NCI-H2029 treated with DMSO at 0.1 percent for 48 hours (cell line): ENCODE measurements around the gene DCT.

Source experiments
- DNase-seq: peaks from one replicate; lab custom pipeline; 2025; lab: John Stamatoyannopoulos, UW

DCT gene

GRCh38 chr13:94454334-94454733, 25.1 kb downstream of the DCT start:
- DNase-seq, result no peak

- DNase-seq, result no peak
These were observed 34.7 kb downstream of the DCT start for GRCh38 chr13:94444826-94445225.

- peak; percentile 40 for DNase-seq
These were observed 43.8 kb downstream of the DCT start for GRCh38 chr13:94435604-94436226.

- DNase-seq, result no peak
These were observed 46.2 kb downstream of the DCT start for GRCh38 chr13:94433055-94433961.

GRCh38 chr13:94431987-94432386, 47.5 kb downstream of the DCT start:
- DNase-seq, result no peak

- DNase-seq, result no peak
These were observed 47.9 kb downstream of the DCT start for GRCh38 chr13:94431574-94431973.

- no peak for DNase-seq
These were observed 52.0 kb downstream of the DCT start for GRCh38 chr13:94427313-94427953.

GRCh38 chr13:94419925-94420305, 59.6 kb downstream of the DCT start:
- no peak for DNase-seq

- DNase-seq, result no peak
These were observed 60.1 kb downstream of the DCT start for GRCh38 chr13:94419304-94419924.

- DNase-seq, result no peak
These were observed 62.2 kb downstream of the DCT start for GRCh38 chr13:94417294-94417693.

GRCh38 chr13:94416454-94417080, 62.9 kb downstream of the DCT start:
- no peak for DNase-seq

GRCh38 chr13:94415500-94416237, 63.8 kb downstream of the DCT start:
- DNase-seq, result no peak

GRCh38 chr13:94414708-94415107, 64.8 kb downstream of the DCT start:
- no peak for DNase-seq

- DNase-seq, result no peak
These were observed 65.3 kb downstream of the DCT start for GRCh38 chr13:94414141-94414540.

GRCh38 chr13:94413598-94413944, 65.9 kb downstream of the DCT start:
- no peak for DNase-seq

- no peak for DNase-seq
These were observed 66.4 kb downstream of the DCT start for GRCh38 chr13:94412870-94413597.

- DNase-seq, result no peak
These were observed 67.7 kb downstream of the DCT start for GRCh38 chr13:94411747-94412146.

- no peak for DNase-seq
These were observed 71.0 kb downstream of the DCT start for GRCh38 chr13:94408314-94409036.

GRCh38 chr13:94400874-94401273, 78.6 kb downstream of the DCT start:
- no peak for DNase-seq

- no peak for DNase-seq
These were observed 79.7 kb downstream of the DCT start for GRCh38 chr13:94399812-94400211.
